Nephron (organoid): ENCODE data around the gene ADARB2.

ENCODE experiments used
- H3K27ac Mint-ChIP-seq, 3 experiments: 2 replicates each; pipeline ENCODE4 v1.8.0; 2020; ENCODE audit warnings: mixed read lengths in 3 of 3, mild to moderate bottlenecking in 2 of 3, moderate library complexity in 1 of 3
- H3K27me3 Mint-ChIP-seq: 2 replicates; pipeline ENCODE4 v1.8.0; 2021; ENCODE audit warnings: low read depth, mild to moderate bottlenecking, moderate library complexity, mixed read lengths
- H3K36me3 Mint-ChIP-seq: 2 replicates; pipeline ENCODE4 v1.8.0; 2020; ENCODE audit warnings: low read depth, mixed read lengths
- H3K4me1 Mint-ChIP-seq: 2 replicates; pipeline ENCODE4 v1.8.0; 2020; ENCODE audit warnings: mixed read lengths
- H3K4me3 Mint-ChIP-seq, 3 experiments: 2 replicates each; pipeline ENCODE4 v1.8.0; 2020; ENCODE audit warnings: mild to moderate bottlenecking in 3 of 3, mixed read lengths in 3 of 3, moderate library complexity in 2 of 3
- H3K9me3 Mint-ChIP-seq: 2 replicates; pipeline ENCODE4 v1.8.0; 2020; ENCODE audit warnings: mixed read lengths
- CTCF ChIP-seq, 3 experiments: fragments of 200-600 bp; sonication (generic); IDR thresholded peaks; one replicate each; pipeline ENCODE4 v1.5.0; 2021; ENCODE audit warnings: antibody characterized with exemption in 3 of 3; ENCODE audit not compliant: unreplicated experiment in 3 of 3

The ADARB2 gene

GRCh38 chr10:1552406-1552805 lies 184.9 kb downstream of the ADARB2 start:
- peaks cover 46% of the 10 kb centered on the region for H3K27me3 Mint-ChIP-seq
- no peaks in the 10 kb centered on the region for H3K9me3 Mint-ChIP-seq
- H3K4me1 Mint-ChIP-seq = peaks cover 13% of the 10 kb centered on the region
- H3K4me3 Mint-ChIP-seq = no peak overlapping the region
- TF ChIP-seq CTCF (IDR thresholded peaks at IDR 0.05; ENCODE audit: unreplicated experiment in 3 of 3) = no peak
- H3K36me3 Mint-ChIP-seq = no peaks in the 10 kb centered on the region
- H3K27ac Mint-ChIP-seq = no peak overlapping the region

DNA sequence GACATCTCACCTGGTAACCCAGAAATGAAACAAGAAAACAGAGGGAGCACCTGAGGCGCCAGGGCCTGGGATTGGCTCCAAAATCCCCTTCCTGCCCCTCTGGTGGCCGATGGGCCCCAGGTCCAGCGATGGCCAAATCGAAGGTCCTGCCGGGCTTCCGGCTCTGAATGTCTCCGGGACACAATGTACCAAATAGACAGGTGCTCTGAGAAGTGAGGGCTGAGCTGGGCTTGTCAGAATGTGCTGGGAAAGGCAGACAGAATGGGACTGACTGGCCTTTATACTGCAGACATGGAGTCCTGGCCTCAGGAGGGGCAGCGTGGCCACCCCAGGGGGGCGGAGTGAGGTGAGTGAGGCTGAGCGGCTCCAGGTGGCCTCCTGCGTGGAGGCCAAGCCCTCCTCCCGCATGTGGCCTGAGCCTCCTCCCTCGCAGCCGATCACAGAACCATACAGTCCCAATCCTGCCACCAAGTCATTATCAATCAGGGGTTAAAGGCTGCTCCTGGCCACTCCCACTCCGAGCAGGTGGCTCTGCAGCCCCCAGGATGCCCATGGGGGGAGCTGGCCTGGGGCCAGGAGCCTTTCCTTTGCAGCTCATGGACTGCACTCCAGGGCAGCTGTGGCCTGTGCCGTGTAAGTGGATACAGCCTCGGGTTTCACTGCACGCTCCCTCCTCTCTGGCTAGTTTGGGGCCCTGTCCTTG lies 185.5 kb downstream of the ADARB2 start:
- Mint-ChIP-seq H3K27me3 (peaks cover 46% of the 10 kb centered on the region), H3K9me3 (no peaks in the 10 kb centered on the region), H3K4me3 (no peak overlapping the region), H3K4me1 (peaks cover 13% of the 10 kb centered on the region), H3K36me3 (no peaks in the 10 kb centered on the region), H3K27ac (no peak overlapping the region)
- no peak for TF ChIP-seq CTCF (IDR thresholded peaks at IDR 0.05; ENCODE audit: unreplicated experiment in 3 of 3)

- Mint-ChIP-seq H3K4me3 (no peak overlapping the region), H3K27ac (no peak overlapping the region), H3K36me3 (no peaks in the 10 kb centered on the region), H3K4me1 (peaks cover 13% of the 10 kb centered on the region), H3K9me3 (no peaks in the 10 kb centered on the region), H3K27me3 (peaks cover 49% of the 10 kb centered on the region)
- no peak for TF ChIP-seq CTCF (IDR thresholded peaks at IDR 0.05; ENCODE audit: unreplicated experiment in 3 of 3)
Measured at GRCh38 chr10:1550616-1551015, 186.7 kb downstream of the ADARB2 start.

GRCh38 chr10:1550291-1550595 lies 187.1 kb downstream of the ADARB2 start:
- peaks cover 51% of the 10 kb centered on the region for H3K27me3 Mint-ChIP-seq
- H3K9me3 Mint-ChIP-seq = no peaks in the 10 kb centered on the region
- H3K27ac Mint-ChIP-seq = no peak overlapping the region
- H3K36me3 Mint-ChIP-seq = no peaks in the 10 kb centered on the region
- no peak for TF ChIP-seq CTCF (IDR thresholded peaks at IDR 0.05; ENCODE audit: unreplicated experiment in 3 of 3)
- peaks cover 13% of the 10 kb centered on the region for H3K4me1 Mint-ChIP-seq
- H3K4me3 Mint-ChIP-seq = no peak overlapping the region

DNA sequence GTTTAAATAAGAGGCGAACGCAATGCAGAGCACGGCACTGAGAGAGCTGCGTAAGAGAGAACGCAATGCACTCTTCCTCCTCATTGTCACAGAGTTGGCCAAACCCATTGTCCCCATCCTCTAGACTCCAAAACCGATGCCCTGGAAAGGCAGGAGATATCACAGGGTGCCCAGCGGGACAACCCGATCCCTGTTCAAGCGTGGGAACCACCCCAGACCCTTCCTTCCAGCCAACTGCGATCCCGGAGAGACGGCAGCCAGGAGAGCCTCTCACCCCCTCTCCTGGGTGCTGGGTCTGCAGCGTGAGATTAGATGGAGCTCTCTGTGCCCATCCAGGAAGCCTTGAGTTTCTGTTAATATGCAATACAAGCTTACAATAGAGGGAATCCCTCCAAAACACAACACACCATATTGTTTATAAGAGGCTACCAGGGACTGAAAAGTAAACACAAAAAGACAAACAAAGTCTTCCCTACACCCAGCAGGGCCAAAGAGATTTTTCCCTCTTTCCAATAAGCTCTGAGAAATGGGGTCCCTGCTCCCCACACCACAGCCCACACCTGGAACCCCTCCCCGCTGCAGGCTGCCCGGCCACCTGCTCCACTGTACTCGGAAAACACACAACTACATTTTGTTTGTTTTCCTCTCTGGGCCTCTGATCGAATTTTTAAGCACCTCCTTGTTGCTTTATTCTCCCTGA lies 187.6 kb downstream of the ADARB2 start:
- Mint-ChIP-seq H3K4me3 (no peak overlapping the region), H3K9me3 (no peaks in the 10 kb centered on the region), H3K27ac (no peak overlapping the region), H3K4me1 (peaks cover 13% of the 10 kb centered on the region), H3K36me3 (no peaks in the 10 kb centered on the region), H3K27me3 (peaks cover 52% of the 10 kb centered on the region)
- TF ChIP-seq CTCF (IDR thresholded peaks at IDR 0.05; ENCODE audit: unreplicated experiment in 3 of 3) = no peak

DNA sequence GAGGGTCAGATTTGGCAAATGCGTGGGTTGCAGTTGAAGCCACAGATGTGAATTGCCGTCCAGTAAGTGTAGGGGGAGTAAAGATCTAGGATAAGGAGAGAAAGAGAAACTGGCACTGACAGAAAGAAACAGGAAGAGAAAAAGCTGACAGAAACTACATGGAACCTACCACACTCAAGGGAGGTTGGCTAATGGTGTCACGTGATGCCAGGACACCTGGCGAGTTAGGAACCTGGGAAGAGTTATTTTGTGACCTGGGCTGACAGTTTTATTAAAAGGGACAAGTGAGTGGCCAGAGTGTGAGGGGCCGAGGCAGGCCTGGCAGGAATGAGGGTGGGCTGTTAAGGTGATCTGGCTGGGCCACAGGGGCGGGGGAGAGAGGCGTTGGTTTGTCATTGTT lies 188.7 kb downstream of the ADARB2 start:
- Mint-ChIP-seq H3K9me3 (peaks cover 2% of the 10 kb centered on the region), H3K27me3 (peaks cover 50% of the 10 kb centered on the region), H3K4me1 (peaks cover 13% of the 10 kb centered on the region), H3K36me3 (no peaks in the 10 kb centered on the region), H3K27ac (no peak overlapping the region), H3K4me3 (no peak overlapping the region)
- no peak for TF ChIP-seq CTCF (IDR thresholded peaks at IDR 0.05; ENCODE audit: unreplicated experiment in 3 of 3)
